ENCODE measurements around the gene TMEM271.

DNA sequence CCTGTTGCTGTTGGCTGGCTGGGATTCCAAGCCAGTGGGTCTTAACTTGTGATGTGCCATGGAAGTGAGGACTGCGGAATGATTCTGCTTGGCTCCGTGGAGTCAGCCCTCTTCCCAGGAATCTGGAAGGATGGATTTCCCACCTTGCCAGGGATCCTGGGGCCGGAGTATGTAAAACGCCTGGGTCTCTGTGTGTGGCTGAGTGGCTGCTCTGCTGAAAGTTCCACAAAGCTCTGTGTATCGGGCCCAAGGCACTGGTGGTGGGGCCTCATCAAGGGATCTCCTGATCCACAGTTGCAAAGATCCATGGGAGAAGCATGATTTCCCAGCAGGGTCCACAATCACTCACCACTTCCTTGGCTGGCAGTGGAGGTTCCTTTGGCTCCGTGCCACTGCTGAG, 24.1 kb upstream of the TMEM271 start:
- TF ChIP-seq, protein P1, sequence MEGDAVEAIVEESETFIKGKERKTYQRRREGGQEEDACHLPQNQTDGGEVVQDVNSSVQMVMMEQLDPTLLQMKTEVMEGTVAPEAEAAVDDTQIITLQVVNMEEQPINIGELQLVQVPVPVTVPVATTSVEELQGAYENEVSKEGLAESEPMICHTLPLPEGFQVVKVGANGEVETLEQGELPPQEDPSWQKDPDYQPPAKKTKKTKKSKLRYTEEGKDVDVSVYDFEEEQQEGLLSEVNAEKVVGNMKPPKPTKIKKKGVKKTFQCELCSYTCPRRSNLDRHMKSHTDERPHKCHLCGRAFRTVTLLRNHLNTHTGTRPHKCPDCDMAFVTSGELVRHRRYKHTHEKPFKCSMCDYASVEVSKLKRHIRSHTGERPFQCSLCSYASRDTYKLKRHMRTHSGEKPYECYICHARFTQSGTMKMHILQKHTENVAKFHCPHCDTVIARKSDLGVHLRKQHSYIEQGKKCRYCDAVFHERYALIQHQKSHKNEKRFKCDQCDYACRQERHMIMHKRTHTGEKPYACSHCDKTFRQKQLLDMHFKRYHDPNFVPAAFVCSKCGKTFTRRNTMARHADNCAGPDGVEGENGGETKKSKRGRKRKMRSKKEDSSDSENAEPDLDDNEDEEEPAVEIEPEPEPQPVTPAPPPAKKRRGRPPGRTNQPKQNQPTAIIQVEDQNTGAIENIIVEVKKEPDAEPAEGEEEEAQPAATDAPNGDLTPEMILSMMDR (IDR thresholded peaks at IDR 0.05 in 4 of 5, conservative IDR thresholded peaks at IDR 0.05 in 1 of 5), result no peak
- no peak for TF ChIP-seq POLR2A (IDR thresholded peaks at IDR 0.05)

Measured in gastrocnemius medialis (tissue), 4 donors.